Lower lobe of right lung (tissue), 2 donors: Measurements from ENCODE around the gene HOXA6. TPM values are rescaled to one million over a fixed set of nuclear protein-coding genes. Genes with fewer than 3 reads are reported as not detected.
A peak's percentile ranks its signal among the peaks of the same experiment; 100 is the strongest.

Experiments
- ATAC-seq, 2 donors: fragments of 200-7000 bp; cut with Tn5 transposase; one replicate each; pipeline ENCODE4 v1.9.1; 2020 to 2022; ENCODE audit warnings: mild to moderate bottlenecking in 2 of 2, moderate library complexity in 2 of 2
- DNase-seq: peaks from one replicate; pipeline ENCODE4 v3.0.0-alpha.2; 2020
- H3K27ac ChIP-seq: fragments of 200-600 bp; one replicate; pipeline ENCODE4 v1.8.0; 2022
- H3K27me3 ChIP-seq: fragments of 200-600 bp; one replicate; pipeline ENCODE4 v1.8.0; 2022; ENCODE audit warnings: low read depth
- H3K36me3 ChIP-seq: fragments of 200-600 bp; one replicate; pipeline ENCODE4 v1.8.0; 2022; ENCODE audit warnings: mild to moderate bottlenecking
- H3K4me1 ChIP-seq: fragments of 200-600 bp; one replicate; pipeline ENCODE4 v1.8.0; 2022
- H3K4me3 ChIP-seq: fragments of 200-600 bp; one replicate; pipeline ENCODE4 v1.8.0; 2022; ENCODE audit warnings: mild to moderate bottlenecking
- H3K9me3 ChIP-seq: fragments of 200-600 bp; one replicate; pipeline ENCODE4 v1.8.0; 2022
- CTCF ChIP-seq: fragments of 200-600 bp; IDR thresholded peaks from one replicate; pipeline ENCODE4 v1.8.0; 2022; ENCODE audit warnings: antibody characterized with exemption, mild to moderate bottlenecking
- intact Hi-C: fragments of 100-400 bp; cut with DNase I; formaldehyde crosslinking; loops from one replicate; pipeline ENCODE4 v1.11.0; 2022
- total RNA-seq: library from RNA; stranded (reverse); fragmentation: NEBNext Ultra II Directional; extraction: Animal tissue kit (Norgen Biotek cat#: 25700); gene quantifications from one replicate; pipeline ENCODE4 v1.2.1, GENCODE V29; 2021
- donor health status: DM: no; HTN: yes; CAD: no; lungs with severe emphysema.

HOXA6 gene
- total RNA-seq, 1 donor from 2014 or later: 4.6 TPM

DNA sequence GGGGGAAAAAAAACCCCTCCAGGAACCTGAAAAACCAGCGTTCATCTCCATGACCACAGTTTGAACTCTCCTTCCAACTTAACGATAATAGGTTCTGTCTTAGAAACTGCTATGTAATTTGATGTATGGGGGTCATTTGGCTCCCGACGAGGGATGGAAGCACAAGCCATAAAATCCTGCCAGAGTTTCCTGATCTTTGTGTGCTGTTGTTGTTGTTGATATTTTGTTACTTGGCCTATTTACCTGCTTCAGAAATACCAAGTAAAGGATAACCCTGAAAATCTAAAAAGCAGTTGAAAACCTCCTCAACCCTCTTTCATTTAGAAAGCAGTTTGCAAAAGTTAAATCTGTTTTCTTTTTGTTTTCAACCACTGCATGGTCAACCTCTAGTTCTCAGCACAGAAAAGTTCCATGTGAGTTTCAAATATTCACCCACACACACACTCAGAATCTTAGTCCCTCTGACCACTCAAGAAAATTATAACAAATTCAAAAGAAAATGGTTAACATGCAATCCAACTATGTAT lies 35.8 kb downstream of the HOXA6 start:
- TF ChIP-seq CTCF: no peak
- intact Hi-C loops: no loop called here
- no peak for DNase-seq
- Histone ChIP-seq H3K9me3 (no peaks in the 10 kb centered on the region), H3K4me1 (peaks cover 34% of the 10 kb centered on the region), H3K27ac (peak overlapping the region; percentile 89), H3K4me3 (peak overlapping the region; percentile 54), H3K36me3 (no peaks in the 10 kb centered on the region), H3K27me3 (peaks cover 16% of the 10 kb centered on the region)
- no peak for ATAC-seq

GRCh38 chr7:27111042-27111750 lies 36.4 kb downstream of the HOXA6 start:
- Histone ChIP-seq H3K9me3 (no peaks in the 10 kb centered on the region), H3K27me3 (peaks cover 22% of the 10 kb centered on the region), H3K27ac (peak overlapping the region; percentile 89), H3K36me3 (no peaks in the 10 kb centered on the region), H3K4me1 (peaks cover 34% of the 10 kb centered on the region), H3K4me3 (peak overlapping the region; percentile 28)
- DNase-seq: no peak
- no peak for TF ChIP-seq CTCF
- intact Hi-C loops: no loop called here
- ATAC-seq: no peak

GRCh38 chr7:27110186-27111031 lies 37.2 kb downstream of the HOXA6 start:
- Histone ChIP-seq H3K9me3 (no peaks in the 10 kb centered on the region), H3K4me3 (peak overlapping the region; percentile 28), H3K27ac (peak overlapping the region; percentile 89), H3K4me1 (peaks cover 40% of the 10 kb centered on the region), H3K27me3 (peaks cover 25% of the 10 kb centered on the region), H3K36me3 (no peaks in the 10 kb centered on the region)
- peak in 1 of 2 donors; percentile 46 for ATAC-seq
- DNase-seq: peak; percentile 49
- intact Hi-C loops: no loop called here
- no peak for TF ChIP-seq CTCF

- Histone ChIP-seq H3K36me3 (no peaks in the 10 kb centered on the region), H3K27ac (peak overlapping the region; percentile 94), H3K4me1 (peaks cover 47% of the 10 kb centered on the region), H3K27me3 (peaks cover 28% of the 10 kb centered on the region), H3K4me3 (no peak overlapping the region), H3K9me3 (no peaks in the 10 kb centered on the region)
- intact Hi-C loops: no loop called here
- no peak for TF ChIP-seq CTCF
- no peak for DNase-seq
- ATAC-seq: no peak
These were observed 37.9 kb downstream of the HOXA6 start for GRCh38 chr7:27109466-27110185.
